Nephron (organoid): ENCODE data around the gene PDE1A.

Source experiments
- H3K27ac Mint-ChIP-seq, 3 experiments: 2 replicates each; pipeline ENCODE4 v1.8.0; 2020; ENCODE audit warnings: mixed read lengths in 3 of 3, mild to moderate bottlenecking in 2 of 3, moderate library complexity in 1 of 3
- H3K27me3 Mint-ChIP-seq: 2 replicates; pipeline ENCODE4 v1.8.0; 2021; ENCODE audit warnings: low read depth, mild to moderate bottlenecking, moderate library complexity, mixed read lengths
- H3K36me3 Mint-ChIP-seq: 2 replicates; pipeline ENCODE4 v1.8.0; 2020; ENCODE audit warnings: low read depth, mixed read lengths
- H3K4me1 Mint-ChIP-seq: 2 replicates; pipeline ENCODE4 v1.8.0; 2020; ENCODE audit warnings: mixed read lengths
- H3K4me3 Mint-ChIP-seq, 3 experiments: 2 replicates each; pipeline ENCODE4 v1.8.0; 2020; ENCODE audit warnings: mild to moderate bottlenecking in 3 of 3, mixed read lengths in 3 of 3, moderate library complexity in 2 of 3
- H3K9me3 Mint-ChIP-seq: 2 replicates; pipeline ENCODE4 v1.8.0; 2020; ENCODE audit warnings: mixed read lengths
- TF ChIP-seq, protein P1 (sequence below), 3 experiments: fragments of 200-600 bp; sonication (generic); IDR thresholded peaks; one replicate each; pipeline ENCODE4 v1.5.0; 2021; ENCODE audit warnings: antibody characterized with exemption in 3 of 3; ENCODE audit not compliant: unreplicated experiment in 3 of 3

PDE1A gene

DNA sequence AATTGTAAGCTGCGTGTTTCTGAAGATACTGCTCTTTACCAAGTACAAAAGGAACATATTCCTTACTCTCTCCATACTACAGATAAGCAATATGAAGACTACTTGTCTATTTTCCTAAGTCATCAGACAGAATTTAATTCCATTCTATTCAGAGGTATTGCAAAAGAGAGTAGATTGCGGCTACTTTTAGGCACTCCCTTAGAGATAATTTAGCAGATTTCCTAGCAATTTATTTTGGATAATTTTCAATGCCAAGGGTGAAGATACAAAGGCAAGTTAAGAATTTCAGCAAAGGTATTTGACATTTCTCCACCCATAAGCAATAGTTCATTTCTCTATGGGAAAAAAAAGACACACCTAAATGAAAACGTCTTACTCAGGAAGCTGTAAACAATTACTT is 161.1 kb downstream of the PDE1A start:
- no peak overlapping the region for H3K4me3 Mint-ChIP-seq
- H3K36me3 Mint-ChIP-seq, result no peaks in the 10 kb centered on the region
- TF ChIP-seq, protein P1, sequence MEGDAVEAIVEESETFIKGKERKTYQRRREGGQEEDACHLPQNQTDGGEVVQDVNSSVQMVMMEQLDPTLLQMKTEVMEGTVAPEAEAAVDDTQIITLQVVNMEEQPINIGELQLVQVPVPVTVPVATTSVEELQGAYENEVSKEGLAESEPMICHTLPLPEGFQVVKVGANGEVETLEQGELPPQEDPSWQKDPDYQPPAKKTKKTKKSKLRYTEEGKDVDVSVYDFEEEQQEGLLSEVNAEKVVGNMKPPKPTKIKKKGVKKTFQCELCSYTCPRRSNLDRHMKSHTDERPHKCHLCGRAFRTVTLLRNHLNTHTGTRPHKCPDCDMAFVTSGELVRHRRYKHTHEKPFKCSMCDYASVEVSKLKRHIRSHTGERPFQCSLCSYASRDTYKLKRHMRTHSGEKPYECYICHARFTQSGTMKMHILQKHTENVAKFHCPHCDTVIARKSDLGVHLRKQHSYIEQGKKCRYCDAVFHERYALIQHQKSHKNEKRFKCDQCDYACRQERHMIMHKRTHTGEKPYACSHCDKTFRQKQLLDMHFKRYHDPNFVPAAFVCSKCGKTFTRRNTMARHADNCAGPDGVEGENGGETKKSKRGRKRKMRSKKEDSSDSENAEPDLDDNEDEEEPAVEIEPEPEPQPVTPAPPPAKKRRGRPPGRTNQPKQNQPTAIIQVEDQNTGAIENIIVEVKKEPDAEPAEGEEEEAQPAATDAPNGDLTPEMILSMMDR (IDR thresholded peaks at IDR 0.05; ENCODE audit: unreplicated experiment in 3 of 3), result no peak
- H3K4me1 Mint-ChIP-seq, result no peaks in the 10 kb centered on the region
- no peak overlapping the region for H3K27ac Mint-ChIP-seq
- H3K27me3 Mint-ChIP-seq, result no peaks in the 10 kb centered on the region
- no peaks in the 10 kb centered on the region for H3K9me3 Mint-ChIP-seq

DNA sequence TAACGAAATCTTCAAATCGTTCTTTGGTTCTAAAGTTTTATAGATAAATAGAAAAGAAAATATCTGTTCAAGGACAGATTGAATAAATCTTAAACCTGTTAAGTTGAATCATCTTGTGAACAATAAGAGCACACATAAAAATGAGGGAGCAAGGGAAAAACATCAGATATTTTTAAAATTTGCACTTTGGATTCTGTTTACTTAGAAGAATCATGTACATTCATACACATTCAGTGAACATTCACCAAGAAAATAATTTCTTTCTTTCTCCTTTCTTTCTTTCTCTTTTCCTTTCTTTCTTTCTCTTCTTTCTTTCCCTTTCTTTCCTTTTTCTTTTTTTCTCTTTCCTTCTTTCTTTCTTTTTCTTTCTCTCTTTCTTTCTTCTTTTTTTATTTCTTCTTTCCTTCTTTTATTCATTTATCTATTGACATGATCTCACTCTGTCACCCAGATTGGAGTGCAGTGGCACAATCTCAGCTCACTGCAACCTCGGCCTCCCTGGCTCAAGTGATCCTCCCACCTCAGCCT is 164.9 kb downstream of the PDE1A start:
- Mint-ChIP-seq H3K27ac (no peak overlapping the region), H3K27me3 (no peaks in the 10 kb centered on the region), H3K4me3 (no peak overlapping the region), H3K36me3 (no peaks in the 10 kb centered on the region), H3K9me3 (peaks cover 2% of the 10 kb centered on the region), H3K4me1 (no peaks in the 10 kb centered on the region)
- TF ChIP-seq, protein P1 (IDR thresholded peaks at IDR 0.05; ENCODE audit: unreplicated experiment in 3 of 3), result no peak

DNA sequence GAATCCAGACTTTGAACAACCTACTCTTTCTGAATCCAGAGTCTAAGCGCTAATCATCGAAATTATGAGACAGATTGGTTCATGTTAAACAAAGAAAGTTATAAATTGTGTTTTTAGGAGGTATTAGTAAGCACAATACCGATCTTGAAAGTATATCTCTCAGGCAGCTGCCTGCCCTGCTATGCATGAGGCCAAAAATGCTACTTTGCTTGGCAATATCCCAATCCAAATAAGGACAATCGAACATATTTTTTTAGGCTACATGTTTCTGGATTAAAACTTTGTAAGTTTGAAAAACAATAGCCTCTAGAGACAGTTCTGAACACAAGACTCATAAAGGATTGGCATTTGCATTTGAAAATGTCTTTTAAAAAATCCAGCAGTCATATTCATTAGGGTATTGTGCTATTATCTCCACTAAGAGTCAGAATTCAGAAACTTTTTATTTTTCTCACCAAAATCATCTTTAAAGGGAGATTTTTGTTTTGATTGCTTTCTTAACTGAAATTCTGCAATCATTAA is 167.1 kb downstream of the PDE1A start:
- no peak overlapping the region for H3K4me3 Mint-ChIP-seq
- H3K4me1 Mint-ChIP-seq, result no peaks in the 10 kb centered on the region
- H3K27me3 Mint-ChIP-seq, result no peaks in the 10 kb centered on the region
- H3K9me3 Mint-ChIP-seq, result peaks cover 6% of the 10 kb centered on the region
- TF ChIP-seq, protein P1 (IDR thresholded peaks at IDR 0.05; ENCODE audit: unreplicated experiment in 3 of 3), result no peak
- H3K27ac Mint-ChIP-seq, result peak overlapping the region in 2 of 3 experiments; percentile 13 to 37
- H3K36me3 Mint-ChIP-seq, result no peaks in the 10 kb centered on the region

DNA sequence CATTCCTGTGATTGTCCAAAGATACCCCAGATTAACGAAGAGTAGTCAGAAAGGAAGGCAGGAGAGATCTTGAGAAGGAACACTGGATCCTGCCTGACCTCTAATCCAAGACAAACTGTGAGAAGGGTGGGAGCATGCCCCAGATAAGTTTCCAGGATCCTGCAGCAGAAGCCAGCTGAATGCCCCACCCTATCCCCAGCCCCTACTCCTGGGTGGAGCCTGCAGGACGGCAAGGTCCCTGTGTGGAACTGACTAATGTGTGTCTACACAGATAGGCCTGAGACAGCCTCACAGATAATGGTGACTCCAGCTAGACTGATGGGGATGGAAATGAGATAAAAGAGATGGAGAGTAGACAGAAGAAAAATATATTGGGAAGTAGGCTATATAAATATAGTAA is 174.3 kb downstream of the PDE1A start:
- Mint-ChIP-seq H3K27me3 (peaks cover 3% of the 10 kb centered on the region), H3K4me1 (no peaks in the 10 kb centered on the region), H3K27ac (no peak overlapping the region), H3K4me3 (no peak overlapping the region), H3K36me3 (no peaks in the 10 kb centered on the region), H3K9me3 (peaks cover 6% of the 10 kb centered on the region)
- TF ChIP-seq, protein P1 (IDR thresholded peaks at IDR 0.05; ENCODE audit: unreplicated experiment in 3 of 3), result no peak

DNA sequence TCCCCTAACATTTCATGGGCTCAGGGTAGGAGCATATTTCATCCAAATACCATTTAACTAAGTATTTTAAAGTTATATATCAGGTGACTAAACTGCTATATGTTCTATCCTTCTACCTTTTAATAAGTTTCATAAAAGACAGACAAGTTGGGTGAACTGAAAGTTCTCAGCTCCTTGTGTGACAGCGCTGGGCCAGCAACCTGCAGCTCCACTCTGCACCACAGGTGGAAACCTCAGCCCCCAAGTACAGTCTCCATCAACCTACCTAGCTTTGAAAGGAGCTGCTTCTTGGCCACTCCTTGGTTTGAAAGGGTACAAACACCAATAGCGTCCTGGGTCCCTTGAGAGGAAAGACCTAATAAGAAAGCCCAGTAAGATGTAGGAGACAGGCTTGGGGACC is 177.9 kb downstream of the PDE1A start:
- Mint-ChIP-seq H3K36me3 (no peaks in the 10 kb centered on the region), H3K27me3 (peaks cover 3% of the 10 kb centered on the region), H3K27ac (peak overlapping the region in 1 of 3 experiments; percentile 19), H3K4me1 (no peaks in the 10 kb centered on the region), H3K9me3 (no peaks in the 10 kb centered on the region), H3K4me3 (no peak overlapping the region)
- TF ChIP-seq, protein P1 (IDR thresholded peaks at IDR 0.05; ENCODE audit: unreplicated experiment in 3 of 3), result no peak

DNA sequence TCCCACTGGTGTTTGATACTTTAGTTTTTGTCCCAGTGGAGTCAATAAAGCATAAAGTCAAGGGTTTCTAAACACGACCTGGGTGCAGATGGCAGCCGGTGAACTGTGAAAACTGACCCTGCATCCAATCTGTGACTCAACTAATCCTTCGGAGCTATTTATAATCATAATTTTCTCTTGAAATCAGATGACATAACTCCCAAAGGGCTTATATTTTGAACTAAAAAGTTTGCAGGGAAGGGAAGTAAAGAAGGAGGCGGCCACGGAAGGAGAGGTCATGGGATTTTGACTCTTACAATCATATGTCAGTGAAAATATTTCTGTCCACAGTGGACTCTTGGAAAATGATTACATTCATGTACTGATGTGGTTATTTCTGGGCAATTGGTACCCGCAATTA is 178.5 kb downstream of the PDE1A start:
- TF ChIP-seq, protein P1 (IDR thresholded peaks at IDR 0.05; ENCODE audit: unreplicated experiment in 3 of 3), result no peak
- H3K4me3 Mint-ChIP-seq, result no peak overlapping the region
- no peaks in the 10 kb centered on the region for H3K36me3 Mint-ChIP-seq
- peak overlapping the region in 1 of 3 experiments; percentile 19 for H3K27ac Mint-ChIP-seq
- peaks cover 3% of the 10 kb centered on the region for H3K27me3 Mint-ChIP-seq
- no peaks in the 10 kb centered on the region for H3K9me3 Mint-ChIP-seq
- no peaks in the 10 kb centered on the region for H3K4me1 Mint-ChIP-seq
